Pulmonary artery endothelial cell (primary cell): Measurements from ENCODE around the gene PER2. TPM values are rescaled to one million over a fixed set of nuclear protein-coding genes. Genes with fewer than 3 reads are reported as not detected.
A peak's percentile ranks its signal among the peaks of the same experiment; 100 is the strongest.

Experiments used
- DNase-seq: peaks from one replicate; pipeline ENCODE4 v3.0.0-alpha.2; 2011; ENCODE audit warnings: low read depth, low spot score
- total RNA-seq: library from RNA; depleted of rRNA; stranded (reverse); fragments of >200 nt; gene quantifications from 2 replicates; pipeline ENCODE4 v1.2.3, GENCODE V29; 2014

The PER2 gene
- total RNA-seq, 1 donor from 2014 or later, result 2.4 TPM

DNA sequence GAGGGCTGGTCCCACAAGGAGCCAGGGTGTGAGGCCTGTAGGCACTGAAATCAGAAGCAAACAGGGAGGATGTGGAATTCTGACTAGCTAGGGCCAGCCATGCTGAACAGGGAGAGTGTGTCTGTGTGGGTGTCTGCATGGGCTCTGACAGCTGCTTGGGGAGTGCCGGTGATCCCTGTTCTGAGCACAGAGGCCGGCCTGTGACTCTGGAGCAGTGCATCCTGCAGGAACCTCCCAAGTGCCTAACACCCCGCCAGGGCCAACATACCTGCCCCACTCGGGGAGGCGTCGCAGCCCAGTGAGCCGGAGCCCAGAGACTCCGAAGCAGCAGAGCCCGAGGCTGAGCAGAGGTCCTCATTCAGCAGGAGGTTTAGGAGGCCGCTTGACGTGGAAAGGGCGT is 37.1 kb downstream of the PER2 start:
- no peak for DNase-seq

DNA sequence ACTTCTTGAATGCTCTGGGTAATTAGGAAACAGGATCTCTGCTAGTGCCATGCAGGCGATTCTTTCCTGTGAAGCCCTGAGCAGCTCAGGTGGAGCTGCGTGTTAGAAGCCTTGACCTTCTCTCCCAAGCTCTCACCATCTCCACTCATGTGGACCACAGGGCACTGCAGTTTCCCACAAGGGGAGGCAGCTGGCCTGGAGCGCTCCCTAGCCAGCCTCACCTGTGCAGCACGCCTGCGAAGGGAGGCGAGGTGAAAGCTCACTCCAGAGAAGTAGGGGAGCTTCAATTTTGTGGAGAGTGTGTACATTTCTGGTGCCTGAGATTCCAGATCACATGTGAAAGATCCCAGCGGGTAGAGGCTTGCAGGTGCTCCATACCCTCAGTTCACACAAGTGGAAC is 37.5 kb downstream of the PER2 start:
- no peak for DNase-seq

DNA sequence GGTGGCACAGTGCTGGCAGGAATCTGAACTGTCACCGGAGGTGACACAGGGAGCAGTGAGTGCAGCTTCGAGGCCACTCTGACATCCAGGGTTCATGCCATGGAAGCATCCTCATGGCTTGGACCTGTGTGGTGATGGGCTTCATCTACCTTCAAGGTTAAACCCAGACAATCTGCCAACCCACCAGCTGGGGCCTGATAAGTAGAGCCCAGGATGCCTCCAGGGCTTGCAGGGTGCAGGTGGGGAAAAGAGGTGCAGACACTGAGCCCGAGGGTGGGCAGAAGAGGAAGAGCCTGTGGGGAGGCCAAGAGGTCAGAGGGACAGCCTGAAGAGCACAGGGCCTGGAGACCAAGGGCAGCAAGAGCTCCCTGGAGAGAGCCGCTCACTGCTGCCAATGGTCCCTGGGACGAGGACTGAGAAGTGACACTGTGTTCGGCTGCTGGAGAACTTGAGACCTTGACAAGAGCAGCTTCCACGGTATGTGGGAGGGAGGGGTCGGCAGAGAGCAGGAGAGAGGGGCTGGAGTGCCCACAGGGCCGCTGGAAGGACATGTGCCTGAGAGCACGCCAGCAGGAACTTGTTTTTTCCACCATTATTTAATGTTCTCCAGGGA is 40.5 kb downstream of the PER2 start:
- DNase-seq, result no peak

DNA sequence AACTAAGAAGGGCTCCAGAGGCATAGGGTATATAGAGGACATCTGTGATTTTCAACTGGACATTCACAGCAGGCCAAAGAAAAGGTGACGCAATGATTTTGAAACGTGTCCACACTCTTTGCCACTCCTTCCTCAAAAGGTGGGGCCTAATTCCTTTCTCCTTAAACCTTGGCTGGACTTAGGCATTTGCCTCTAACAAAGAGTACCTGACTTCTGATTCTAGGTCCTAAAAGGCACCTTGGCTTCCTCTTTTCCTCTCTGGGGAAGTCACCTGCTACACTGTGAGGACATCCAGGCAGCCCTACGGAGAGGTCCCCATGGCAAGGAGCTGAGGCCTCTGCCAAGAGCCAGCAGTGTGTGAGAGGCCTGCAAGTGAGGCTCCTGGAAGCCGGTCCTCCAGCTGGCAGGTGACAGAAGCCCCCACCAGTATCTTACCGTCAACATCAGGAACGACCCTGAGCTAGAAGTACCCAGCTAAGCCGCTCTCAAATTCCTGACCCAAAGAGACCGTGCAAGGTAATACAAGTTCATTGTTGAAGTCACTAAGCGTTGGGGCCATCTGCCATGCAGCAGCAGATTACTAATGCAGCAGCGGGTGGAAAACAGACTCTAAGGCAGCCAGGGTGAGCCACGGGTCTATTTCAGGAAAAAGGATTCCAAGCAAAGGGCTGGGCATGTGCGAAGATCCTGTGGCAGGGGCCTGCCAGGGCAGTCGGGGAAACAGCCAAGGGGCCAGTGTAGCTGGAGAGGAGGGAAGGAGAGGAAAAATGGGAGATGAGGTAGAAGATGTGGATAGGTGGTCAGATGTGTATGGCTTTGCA is 41.2 kb downstream of the PER2 start:
- no peak for DNase-seq

DNA sequence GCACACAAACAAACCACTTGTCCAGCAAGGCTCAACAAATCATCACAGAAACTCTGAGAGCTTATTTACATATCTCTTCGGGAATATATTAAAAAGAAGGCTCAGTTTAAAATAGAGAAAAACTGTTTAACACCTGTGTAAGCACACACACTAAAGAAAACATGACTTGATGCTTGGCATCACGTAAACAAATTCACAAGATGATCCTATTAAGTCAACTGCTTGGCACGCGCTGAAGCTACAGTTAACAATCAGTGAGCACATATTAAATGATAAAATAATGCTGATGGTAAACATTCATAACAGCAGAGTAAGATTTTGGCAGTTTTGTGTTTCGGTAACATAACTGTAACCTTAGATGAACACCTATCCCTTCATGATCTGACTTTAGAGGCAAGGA is 44.3 kb downstream of the PER2 start:
- no peak for DNase-seq

DNA sequence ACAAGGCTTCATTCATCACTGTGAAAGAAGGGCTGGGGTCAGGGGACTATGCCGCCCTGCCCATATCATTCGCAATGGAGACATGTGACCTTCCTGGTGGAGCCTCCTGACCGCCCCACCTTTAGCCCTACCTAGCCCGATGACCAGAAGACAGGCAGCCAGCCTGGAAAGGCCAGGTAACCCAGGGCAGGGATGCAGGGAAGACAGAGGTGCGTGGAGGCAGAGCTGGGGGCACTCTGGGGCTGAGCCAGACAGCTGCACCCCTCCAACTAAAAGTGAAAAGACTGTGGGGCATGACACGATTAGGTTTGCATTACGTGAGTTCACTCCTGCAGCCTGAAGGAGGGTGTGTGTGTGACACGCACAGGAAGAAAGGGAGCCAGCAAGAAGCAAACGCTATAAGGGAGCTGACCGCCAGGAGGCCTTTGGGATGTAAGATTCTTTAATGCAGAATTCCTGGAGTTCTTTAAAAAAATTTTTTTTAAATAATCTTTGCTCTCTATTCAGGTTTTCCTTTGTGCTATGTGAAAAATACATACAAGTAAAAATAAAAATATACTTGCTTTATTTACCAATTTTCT is 44.8 kb downstream of the PER2 start:
- no peak for DNase-seq

DNA sequence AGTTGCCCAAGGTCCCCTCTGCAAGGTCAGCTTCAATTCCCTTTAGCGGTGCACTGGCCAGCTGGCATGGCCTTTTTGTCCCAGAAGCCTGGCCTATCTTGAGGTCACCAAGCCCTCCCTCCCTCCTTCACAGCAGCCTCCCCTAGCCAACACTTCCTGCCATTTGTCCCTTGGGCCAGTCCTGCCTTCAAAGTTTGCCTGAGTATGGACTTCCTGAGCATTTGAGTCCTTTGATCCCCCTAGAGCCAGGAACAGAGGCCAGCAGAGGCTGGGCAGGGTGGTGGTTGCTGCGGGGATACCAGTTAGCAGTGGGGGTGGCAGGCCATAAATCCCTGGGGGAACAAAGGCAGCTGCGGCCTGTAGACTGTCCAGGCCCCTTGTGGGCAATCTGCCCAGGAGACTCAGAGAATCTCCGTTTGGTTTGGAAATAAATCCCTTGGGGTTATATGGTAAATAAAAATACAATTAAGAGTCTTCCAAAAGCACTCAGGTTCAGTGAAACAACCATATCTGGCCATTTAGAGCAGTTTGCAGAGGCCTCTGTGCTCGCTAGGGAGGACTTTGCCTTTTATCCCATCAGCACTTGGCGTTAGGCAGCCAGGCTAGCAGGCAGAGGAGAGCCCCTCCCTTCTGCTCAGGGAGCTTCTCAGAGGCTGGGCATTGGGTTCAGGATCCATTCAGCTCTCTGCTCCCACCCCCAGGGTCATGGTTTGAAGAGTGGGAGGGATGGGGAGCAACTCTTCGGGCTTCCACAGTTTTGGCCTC is 45.5 kb downstream of the PER2 start:
- DNase-seq, result no peak

DNA sequence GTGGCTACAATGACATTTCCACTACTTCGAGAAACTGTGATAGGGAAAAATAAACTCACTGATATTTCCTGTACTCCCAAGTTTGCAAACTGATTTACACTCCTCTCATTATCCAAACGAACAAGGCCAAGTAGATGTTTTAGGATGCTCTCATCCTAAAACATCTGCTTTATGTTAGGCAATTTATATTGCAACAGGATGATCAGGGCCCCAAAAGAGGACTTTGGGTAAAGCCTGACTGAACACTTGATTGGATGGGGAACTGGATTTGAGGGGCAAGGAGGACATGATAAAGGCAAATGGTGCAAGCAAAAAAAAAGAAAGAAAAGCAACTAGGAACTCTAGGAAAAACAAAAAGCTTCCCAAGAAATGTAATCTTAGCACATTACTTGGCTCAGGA is 46.4 kb downstream of the PER2 start:
- DNase-seq, result no peak

DNA sequence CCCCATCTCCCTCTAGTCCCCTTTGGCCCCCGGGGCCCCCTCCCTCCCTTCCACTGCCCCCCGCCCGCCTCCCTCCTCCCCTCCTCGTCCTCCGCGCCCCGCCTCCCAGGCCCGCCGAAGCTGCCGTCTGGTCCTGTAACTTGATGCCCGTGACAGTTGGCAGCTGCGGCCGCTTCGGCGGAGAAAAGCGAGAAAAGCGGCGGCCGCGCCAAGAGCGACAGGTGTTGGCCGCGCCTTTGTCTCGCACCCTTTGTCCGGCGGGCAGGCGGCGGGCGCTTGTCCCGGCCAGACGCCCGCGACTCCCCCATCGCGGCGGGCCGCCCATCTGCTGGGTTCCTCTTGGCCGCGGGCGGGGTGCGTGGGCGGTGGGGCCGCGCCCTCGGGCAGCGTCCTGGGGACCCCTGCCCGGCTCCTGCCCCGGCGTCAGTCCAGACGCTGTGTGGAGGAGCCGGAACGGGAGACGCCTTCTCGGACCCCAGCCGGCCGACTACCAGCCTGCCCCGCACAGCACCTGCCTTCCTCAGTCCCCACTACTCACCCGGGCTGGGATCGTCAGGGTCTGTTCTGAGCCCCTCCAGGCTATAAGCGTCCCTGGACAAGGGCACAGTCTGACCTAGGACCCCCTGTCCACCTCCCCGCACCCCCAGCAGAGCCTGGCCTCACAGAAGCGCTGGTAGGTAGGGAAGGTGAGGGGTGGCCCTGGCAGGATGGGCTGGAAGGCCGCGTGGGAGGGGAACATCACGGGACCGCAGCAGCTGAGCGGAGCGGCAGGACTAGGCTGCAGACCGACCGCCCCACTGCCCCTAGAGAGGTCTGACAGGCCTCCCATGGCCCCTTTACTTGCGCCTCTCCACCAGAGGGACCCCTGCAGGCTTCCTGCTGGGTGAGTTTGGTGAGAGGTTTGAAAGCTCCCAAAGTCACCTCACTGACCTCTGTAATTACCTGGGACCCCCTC is 47.4 kb downstream of the PER2 start:
- no peak for DNase-seq

DNA sequence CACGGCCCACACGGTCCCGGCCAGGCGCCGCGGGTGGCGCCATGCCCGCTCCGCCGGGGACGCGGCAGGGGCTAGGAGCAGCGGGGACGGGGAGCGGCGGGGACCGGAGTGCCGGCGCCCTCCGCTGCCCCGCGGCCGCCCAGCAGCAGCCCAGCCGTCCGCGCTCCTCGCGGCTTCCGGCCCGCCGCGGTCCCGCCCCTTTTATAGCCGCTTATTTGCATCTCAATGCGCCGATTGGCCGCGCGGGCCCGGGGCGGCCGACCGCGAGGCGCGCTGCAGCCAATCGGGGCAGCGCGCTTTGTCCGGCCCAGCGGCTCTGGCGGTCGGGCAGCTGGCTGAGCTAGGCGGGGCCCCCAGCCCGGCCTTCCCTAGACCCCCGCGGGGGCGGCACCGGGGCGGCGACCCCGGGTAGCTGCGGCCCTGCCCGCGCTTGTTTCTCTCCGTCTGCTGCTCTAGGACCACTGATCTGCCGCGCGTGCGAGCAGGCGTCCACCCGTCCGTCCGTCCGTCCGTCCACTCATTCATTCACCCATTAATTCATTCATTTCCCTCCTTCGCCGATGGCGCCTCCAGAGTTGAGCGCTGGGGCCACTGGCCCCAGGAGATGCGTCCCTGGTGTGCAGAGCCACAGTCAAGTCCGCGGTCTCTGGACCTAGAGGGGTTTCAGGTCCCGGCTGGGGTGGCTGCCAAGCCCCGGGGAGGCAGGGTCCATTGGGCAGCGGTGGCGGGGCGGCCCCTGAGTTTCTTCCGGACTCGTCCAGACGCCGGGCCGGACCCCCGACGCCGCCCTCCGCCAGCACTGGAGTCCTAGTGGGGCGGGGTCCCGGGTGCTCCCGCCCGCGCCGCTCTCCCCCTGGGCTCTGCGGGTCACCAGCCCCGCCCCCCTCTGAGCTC is 48.3 kb downstream of the PER2 start, which contains the start of gene HES6:
TSS of gene HES6 (minus strand) at position 176 of the 894 bp plus-strand sequence. CDS start at position 43, 133 bp downstream.
- DNase-seq, result peak; percentile 41

DNA sequence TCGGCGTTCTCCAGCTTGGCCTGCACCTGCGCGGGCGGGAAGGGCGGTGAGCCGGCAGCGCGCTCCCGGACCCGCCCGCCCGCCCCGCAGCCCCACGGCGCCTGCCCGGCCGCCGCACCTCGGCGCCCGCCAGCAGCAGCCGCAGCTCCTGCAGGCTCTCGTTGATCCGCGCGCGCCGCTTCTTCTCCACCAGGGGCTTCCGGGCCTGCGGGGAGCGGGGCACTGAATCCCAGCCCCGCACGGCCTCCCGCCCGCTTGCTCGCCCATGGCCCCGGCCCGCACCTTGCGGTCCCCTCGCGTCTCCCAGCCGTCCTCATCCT is 48.9 kb downstream of the PER2 start:
- no peak for DNase-seq

DNA sequence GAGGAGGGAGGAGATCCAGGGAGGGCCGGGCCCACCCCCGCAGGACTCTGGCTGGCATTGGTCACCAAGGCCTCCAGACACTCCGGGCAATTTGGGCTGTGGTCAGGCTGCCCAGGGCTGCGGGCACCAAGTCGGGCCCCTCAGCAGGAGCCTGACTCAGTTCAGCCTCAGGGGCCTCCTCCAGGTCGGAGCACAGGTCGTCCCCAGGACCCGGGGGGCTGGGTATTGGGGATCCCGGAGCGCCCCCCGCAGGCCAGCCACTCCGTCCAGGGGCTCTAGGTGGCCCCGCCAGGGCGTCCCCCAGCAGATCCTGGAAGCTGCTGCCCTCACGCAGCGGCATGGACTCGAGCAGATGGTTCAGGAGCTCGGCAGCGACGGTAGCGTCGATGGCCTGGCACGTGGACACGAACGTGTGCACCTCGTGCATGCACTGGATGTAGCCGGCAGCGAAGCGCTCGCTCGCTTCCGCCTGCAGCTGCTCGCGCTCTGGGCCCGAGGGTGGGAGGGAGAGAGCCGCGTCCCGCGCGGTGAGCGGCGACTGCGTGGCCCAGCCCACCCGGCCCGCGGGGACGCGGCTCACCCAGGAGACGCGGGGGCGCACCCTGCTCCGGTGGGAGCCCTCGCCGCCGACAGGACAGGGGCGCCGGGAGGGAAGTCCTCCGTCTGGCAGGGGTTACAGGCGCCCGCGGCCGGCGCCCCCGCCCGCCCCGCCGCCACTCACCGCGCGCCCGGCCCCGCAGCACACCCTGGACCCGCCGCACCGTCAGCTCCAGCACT is 49.5 kb downstream of the PER2 start:
- no peak for DNase-seq

DNA sequence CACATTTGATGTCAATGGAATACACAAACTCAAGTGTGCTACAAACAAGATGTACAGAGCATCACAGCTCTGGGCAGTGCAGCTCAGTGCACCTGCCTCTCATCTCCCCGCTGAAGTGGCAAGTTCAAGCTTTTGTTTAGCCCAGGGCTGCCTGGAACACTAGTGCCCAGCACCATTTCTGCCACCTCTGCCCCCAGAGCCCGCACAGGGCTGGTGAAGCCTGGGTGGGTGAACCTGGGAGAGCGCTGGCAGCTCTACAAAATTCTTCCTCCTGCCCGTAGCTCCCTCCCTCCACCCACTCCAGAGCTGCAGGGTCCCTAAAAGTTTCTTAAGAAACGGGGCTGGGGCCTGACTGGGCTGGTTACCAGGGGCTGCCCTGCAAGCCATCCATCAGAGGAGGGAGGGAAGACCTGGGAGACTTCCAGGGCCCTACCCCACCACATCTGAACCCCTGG is 50.1 kb downstream of the PER2 start:
- DNase-seq, result no peak

DNA sequence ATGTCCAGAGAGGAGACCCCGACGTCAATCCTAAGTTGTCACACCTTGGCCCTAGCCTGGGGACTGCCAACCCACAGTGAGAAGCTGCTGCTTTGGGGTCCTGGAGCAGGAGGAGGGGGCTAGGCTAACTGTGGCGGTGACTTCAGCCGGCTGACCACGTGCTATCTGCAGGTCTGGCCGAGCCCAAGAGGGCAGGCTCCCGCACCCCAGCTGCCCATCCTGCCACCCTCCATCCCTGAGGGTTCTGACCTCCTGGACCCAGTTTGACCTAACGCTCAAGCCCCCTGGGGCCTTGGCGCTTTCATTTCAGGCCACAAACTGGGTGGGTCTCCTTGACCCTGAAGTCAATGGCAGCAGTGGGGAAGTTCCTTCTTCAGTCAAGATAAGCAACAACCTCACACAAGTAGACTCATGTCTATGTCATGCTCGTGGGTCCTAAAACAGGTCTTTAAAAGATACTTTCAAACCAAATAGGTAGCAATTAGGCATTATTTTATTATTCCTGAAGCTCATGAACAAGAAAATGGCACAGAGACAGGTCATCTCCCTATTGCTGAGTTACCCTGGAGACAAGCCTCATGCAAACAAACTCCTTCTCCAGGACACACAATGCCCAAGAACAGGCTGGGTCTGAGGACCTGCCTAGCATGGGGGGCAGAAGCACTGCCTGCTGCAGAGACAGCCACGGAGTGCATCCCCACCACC is 50.8 kb downstream of the PER2 start:
- no peak for DNase-seq

DNA sequence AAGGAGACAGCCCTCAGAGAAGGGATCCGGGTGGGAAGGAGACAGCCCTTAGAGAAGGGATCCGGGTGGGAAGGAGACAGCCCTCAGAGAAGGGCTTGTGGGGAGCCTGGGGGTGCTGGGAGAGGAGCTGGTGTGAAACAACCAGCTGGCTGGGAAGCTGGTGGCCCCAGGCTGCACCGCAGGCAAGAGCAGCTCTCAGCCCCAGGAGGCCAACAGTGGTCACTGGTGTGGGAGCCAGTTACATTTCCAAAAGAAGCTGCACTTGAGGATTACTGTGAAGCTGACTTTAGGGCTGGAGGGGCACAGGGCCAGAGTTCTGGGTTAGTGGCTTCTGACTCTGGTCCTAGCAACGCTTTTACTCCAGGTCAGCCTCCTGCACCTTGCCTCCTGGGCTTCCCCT is 51.8 kb downstream of the PER2 start:
- DNase-seq, result no peak

DNA sequence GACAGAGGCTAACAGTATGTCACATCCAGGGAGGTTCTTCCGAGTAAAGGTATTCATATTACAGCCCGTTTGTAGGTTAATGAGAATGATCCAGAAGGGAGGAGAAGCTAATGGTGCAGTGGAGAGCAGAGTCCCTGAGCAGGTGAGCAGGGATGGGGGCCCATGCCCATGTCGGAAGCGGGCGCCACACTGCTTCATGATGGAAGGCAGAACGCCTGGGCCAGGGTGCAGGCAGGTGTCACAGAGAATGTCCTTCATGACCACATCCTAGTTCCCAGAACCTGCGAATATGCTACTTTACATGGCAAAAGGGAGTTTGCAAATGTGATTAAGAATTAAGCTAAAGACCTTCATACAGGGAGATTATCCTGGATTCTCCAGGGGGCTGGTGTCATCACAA is 52.6 kb downstream of the PER2 start:
- no peak for DNase-seq

DNA sequence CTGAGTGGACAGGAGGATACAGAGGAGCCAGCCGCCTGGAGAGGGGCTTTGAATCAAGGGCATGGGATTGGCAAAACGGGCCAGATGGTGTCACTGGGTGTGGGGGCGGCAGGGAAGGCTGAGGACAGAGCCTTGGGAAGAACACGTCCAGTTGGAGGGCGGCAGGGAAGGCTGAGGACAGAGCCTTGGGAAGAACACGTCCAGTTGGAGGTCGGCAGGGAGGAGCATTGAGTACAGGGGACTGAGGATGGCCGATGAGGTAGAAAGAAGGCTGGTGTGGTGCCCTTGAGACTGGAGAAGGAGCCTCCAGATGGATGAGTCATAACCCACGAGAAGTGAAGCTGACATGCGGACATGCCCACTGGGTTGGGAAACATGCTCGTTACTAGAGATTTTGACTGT is 53.1 kb downstream of the PER2 start:
- DNase-seq, result no peak

DNA sequence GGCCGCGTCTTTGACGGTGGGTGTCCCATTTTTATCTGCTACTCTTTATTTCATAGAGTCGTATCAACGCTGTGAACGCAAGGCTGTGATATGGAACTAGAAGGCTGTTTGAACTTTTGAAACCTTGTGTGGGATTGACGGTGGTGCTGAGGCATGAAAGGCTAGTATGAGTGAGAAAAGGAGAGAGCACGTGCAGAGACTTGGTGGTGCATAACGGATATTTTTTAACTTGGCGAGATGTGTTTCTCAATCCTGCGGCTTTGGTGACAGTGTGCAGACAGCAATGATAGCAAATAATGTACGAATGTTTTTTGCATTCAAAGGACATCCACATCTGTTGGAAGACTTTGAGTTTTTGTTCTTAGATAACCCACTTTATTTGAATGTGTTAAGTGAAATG is 54.8 kb downstream of the PER2 start:
- DNase-seq, result no peak
